Ectodermal cell (in vitro differentiated cells): ENCODE results near the gene PRKACG. TPM values are rescaled to one million over a fixed set of nuclear protein-coding genes. Genes with fewer than 3 reads are reported as not detected.
"Not testable (repeated sequence)": the region's sequence is repeated elsewhere in the genome, so short reads cannot be mapped to it uniquely, and the experiment has no call there.

Experiments used
- H3K27ac ChIP-seq: 2 replicates; pipeline ENCODE4 v1.7.0; 2013; ENCODE audit warnings: mild to moderate bottlenecking, low read depth, low read length; ENCODE audit not compliant: insufficient read depth, poor library complexity, severe bottlenecking
- H3K27me3 ChIP-seq: 2 replicates; pipeline ENCODE4 v1.7.0; 2013; ENCODE audit warnings: mild to moderate bottlenecking, low read length; ENCODE audit not compliant: insufficient read depth, control insufficient read depth, poor library complexity, severe bottlenecking
- H3K36me3 ChIP-seq: one replicate; pipeline ENCODE4 v1.7.0; 2013; ENCODE audit warnings: low read length; ENCODE audit not compliant: control insufficient read depth, insufficient read depth
- H3K4me1 ChIP-seq: one replicate; pipeline ENCODE4 v1.7.0; 2013; ENCODE audit warnings: low read length; ENCODE audit not compliant: control insufficient read depth, insufficient read depth
- H3K4me3 ChIP-seq: 2 replicates; pipeline ENCODE4 v1.7.0; 2013; ENCODE audit warnings: low read depth, low read length, control low read depth; ENCODE audit not compliant: insufficient read depth
- H3K9me3 ChIP-seq: 2 replicates; pipeline ENCODE4 v1.7.0; 2013; ENCODE audit warnings: mild to moderate bottlenecking, low read length, moderate library complexity; ENCODE audit not compliant: control insufficient read depth
- WGBS, 2 experiments: methylation state at CpG; one replicate each; pipeline ENCODE4 v1.1.7; 2013; ENCODE audit warnings: missing lambda C conversion rate in 2 of 2; 5-methylcytosine and 5-hydroxymethylcytosine counted together
- polyA plus RNA-seq, 4 experiments: library from polyadenylated mRNA; stranded (reverse); fragments of 50-300 nt; gene quantifications; one replicate each; pipeline ENCODE4 v1.2.3, GENCODE V29; 2013

Gene PRKACG
- polyA plus RNA-seq (2013, experiment 1 of 4), result not detected
- not detected for polyA plus RNA-seq (2013, experiment 2 of 4)
- not detected for polyA plus RNA-seq (2013, experiment 3 of 4)
- polyA plus RNA-seq (2013, experiment 4 of 4), result not detected

DNA sequence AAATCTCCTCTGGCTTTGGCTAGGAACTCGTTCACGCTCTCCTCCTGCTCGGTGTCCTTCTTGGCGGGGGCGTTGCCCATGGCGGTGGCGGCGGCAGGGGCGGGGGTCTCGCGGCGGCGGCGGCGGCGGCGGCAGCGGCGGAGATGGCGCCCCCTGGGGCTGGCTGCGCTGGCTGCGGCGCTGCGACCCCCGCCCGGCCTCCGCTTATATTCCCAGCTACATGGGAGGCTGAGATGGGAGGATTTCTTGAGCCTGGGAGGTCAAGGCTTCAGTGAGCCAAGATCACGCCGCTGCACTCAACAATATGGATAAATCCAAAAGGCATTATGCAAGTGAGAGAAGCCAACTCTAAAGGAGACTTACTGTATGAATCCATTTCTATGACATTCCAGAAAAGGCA is at the start of gene PRKACG:
Gene PRKACG, minus strand, starts transcription at position 101 of the 400 bp plus-strand sequence. Its CDS starts 21 bp downstream, at position 80.
- no peaks in the 10 kb centered on the region for H3K9me3 ChIP-seq
- no peaks in the 10 kb centered on the region for H3K36me3 ChIP-seq
- no peak within 1 kb of the TSS for H3K4me3 ChIP-seq
- WGBS, 2 experiments, result 96 to 98% methylated on average over 29 of the region's 29 CpGs
- no peak within 1 kb of the TSS for H3K27ac ChIP-seq
- no peaks in the 10 kb centered on the region for H3K4me1 ChIP-seq
- no peaks in the 10 kb centered on the region for H3K27me3 ChIP-seq

DNA sequence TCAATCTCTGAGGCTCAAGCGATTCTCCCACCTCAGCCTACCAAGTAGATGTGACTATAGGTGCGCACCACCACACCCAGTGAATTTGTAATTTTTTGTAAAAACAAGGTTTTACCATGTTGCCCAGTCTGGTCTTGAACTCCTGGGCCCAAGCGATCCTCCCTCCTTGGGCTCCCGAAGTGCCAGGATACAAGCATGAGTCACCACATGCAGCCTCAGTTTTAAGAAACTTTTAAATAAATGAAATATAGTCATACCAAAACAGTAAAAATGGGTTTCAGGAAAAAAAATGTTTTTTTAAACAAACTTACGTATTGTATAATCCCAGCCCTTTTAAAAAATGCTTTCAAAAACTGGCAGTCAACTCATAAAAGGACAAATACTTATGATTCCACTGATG is 48.3 kb upstream of the PRKACG start:
- no peak overlapping the region for H3K27ac ChIP-seq
- H3K9me3 ChIP-seq, result no peaks in the 10 kb centered on the region
- 96 to 100% methylated on average over 4 to 5 of the region's 5 CpGs for WGBS, 2 experiments
- H3K36me3 ChIP-seq, result peaks cover 19% of the 10 kb centered on the region
- no peaks in the 10 kb centered on the region for H3K4me1 ChIP-seq
- no peak overlapping the region for H3K4me3 ChIP-seq
- no peaks in the 10 kb centered on the region for H3K27me3 ChIP-seq

DNA sequence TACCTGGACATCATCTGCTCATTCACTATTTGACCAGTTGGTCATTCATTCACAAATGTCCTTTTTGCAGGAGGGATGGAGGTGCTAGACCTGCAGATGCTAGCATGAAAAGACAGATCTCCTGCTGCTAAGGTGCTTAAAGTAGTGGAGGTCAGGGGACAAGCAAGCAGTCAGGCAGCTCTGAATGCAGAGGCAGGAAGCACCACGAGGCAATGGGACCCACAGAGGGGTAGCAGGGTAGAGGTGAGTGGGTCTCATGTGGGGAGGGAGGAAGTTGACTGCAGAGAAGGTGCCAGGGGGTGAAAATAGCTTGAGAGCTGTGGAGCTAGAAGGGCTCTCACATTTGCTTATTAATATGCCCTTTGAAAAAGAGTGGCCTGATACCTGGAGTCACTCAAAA is 46.9 kb upstream of the PRKACG start:
- Histone ChIP-seq H3K4me1 (no peaks in the 10 kb centered on the region), H3K27ac (no peak overlapping the region), H3K36me3 (peaks cover 19% of the 10 kb centered on the region), H3K27me3 (no peaks in the 10 kb centered on the region), H3K9me3 (no peaks in the 10 kb centered on the region), H3K4me3 (no peak overlapping the region)
- 43 to 49% methylated on average over 1 of the region's 1 CpG for WGBS, 2 experiments

DNA sequence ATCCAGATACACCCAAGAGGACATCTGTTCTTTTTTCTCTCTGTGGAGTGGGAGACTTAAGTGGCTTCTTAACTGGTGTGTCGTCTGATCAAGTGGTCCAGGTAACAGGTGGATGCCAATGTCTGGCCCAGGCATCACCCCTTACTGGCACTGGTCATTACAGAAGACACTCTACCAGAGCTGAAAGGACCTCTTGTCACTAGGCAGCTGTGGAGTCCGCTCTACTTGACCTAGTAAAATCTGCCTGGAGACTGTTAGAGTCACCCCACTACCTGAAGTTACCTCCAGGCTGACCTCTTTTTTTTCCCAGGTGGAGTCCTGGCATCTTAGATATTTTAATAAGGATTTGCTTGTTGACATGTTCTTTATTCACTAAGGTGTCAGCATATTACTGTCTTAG is 44.2 kb upstream of the PRKACG start:
- H3K27me3 ChIP-seq, result no peaks in the 10 kb centered on the region
- H3K4me3 ChIP-seq, result no peak overlapping the region
- no peak overlapping the region for H3K27ac ChIP-seq
- 92 to 95% methylated on average over 2 of the region's 2 CpGs for WGBS, 2 experiments
- peaks cover 10% of the 10 kb centered on the region for H3K36me3 ChIP-seq
- H3K4me1 ChIP-seq, result no peaks in the 10 kb centered on the region
- H3K9me3 ChIP-seq, result no peaks in the 10 kb centered on the region

DNA sequence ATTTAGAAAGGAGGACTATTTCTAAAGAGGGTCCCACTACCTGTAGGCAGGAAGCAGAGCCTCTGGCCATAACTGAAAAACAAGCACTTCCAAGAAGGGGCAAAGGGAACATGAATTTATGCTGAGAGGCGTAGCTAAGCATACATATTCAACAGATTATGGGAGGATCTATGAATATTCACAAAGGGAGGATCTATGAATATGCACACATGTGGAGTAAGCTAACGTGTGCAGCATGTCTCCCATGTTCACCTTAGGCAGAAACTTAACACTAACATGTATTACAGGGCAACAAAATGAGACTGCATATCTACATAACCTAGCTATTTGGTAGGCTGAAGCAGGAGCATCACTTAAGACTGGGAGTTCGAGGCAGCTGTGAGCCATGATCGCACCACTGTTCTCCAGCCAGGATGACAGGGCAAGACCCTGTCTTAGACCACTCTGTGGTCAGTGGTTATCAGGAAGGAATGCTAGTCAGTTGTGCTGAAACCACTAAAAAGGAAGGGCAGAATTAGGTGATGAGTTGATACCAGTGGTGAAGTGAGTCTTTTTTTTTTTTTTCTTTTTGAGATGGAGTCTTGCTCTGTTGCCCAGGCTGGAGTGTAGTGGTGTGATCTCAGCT is 42.4 kb upstream of the PRKACG start:
- H3K36me3 ChIP-seq, result peaks cover 10% of the 10 kb centered on the region
- 96 to 97% methylated on average over 4 of the region's 4 CpGs for WGBS, 2 experiments
- no peaks in the 10 kb centered on the region for H3K9me3 ChIP-seq
- no peak overlapping the region for H3K4me3 ChIP-seq
- H3K27ac ChIP-seq, result no peak overlapping the region
- no peaks in the 10 kb centered on the region for H3K4me1 ChIP-seq
- H3K27me3 ChIP-seq, result no peaks in the 10 kb centered on the region

- Histone ChIP-seq H3K4me1 (no peaks in the 10 kb centered on the region), H3K27ac (peak overlapping the region; percentile 16), H3K9me3 (no peaks in the 10 kb centered on the region), H3K4me3 (no peak overlapping the region), H3K27me3 (no peaks in the 10 kb centered on the region), H3K36me3 (peaks cover 10% of the 10 kb centered on the region)
- 95 to 100% methylated on average over 1 of the region's 1 CpG for WGBS, 2 experiments
Measured at GRCh38 chr9:69054989-69055388, 41.1 kb upstream of the PRKACG start.

DNA sequence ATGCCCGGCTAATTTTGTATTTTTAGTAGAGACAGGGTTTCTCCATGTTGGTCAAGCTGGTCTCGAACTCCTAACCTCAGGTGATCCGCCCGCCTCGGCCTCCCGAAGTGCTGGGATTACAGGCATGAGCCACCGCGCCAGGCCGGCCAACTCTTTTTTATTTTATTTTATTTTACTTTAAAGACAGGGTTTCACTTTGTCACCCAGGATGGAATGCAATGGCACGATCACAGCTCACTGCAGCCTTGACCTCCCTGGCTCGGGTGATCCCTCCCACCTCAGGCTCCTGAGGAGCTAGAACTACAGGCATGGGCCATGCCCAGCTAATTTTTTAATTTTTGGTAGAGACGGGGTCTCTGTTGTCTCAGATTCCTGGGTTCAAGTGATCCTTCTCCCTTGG is 37.0 kb upstream of the PRKACG start:
- H3K4me1 ChIP-seq, H3K27me3 ChIP-seq, H3K9me3 ChIP-seq, H3K27ac ChIP-seq, H3K4me3 ChIP-seq: not testable (repeated sequence)
- 92 to 97% methylated on average over 12 of the region's 12 CpGs for WGBS, 2 experiments
- H3K36me3 ChIP-seq, result peaks cover 15% of the 10 kb centered on the region

DNA sequence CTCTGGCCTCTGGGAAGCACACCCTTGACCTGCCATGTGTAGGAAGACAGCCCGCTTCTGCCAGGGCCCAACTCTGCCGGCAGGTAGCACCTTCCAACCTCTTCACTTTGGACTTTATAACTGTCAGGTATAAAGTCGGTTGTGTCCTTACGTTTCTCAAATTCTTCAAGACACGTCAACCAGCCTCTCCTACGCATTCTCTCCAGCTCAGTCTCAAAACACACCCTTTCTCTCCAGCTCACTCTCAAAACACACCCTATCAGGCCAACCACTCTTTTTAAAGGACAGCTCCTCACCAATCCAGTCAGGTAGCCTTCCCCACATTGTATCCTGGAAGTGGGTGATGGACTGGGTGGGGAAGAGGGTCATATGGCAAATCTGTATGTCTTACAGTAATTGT is 35.2 kb upstream of the PRKACG start:
- no peaks in the 10 kb centered on the region for H3K27me3 ChIP-seq
- no peaks in the 10 kb centered on the region for H3K9me3 ChIP-seq
- H3K36me3 ChIP-seq, result peaks cover 11% of the 10 kb centered on the region
- no peak overlapping the region for H3K4me3 ChIP-seq
- no peak overlapping the region for H3K27ac ChIP-seq
- H3K4me1 ChIP-seq, result peaks cover 18% of the 10 kb centered on the region
- 96 to 97% methylated on average over 6 of the region's 6 CpGs for WGBS, 2 experiments

DNA sequence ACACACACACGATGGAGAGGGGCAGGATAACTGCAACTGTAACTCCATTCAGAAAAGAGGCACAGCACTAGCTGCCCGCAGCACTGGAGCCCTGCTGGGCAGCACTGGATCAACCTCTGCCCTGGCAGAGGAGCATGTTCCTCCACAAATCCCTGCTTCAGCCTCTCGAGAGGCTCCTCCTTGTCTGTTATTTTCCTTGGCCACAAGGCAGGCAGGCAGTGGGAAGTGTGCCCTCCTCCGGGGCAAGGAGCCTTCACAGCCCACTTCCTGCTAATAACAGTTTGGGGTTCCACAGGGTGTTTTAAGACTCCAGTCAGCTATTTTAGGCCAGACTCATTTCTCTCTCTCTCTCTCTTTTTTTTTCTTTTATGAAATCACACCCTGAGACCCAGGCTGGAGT is 33.5 kb upstream of the PRKACG start:
- Histone ChIP-seq H3K4me3 (no peak overlapping the region), H3K9me3 (no peaks in the 10 kb centered on the region), H3K4me1 (peaks cover 21% of the 10 kb centered on the region), H3K36me3 (peaks cover 11% of the 10 kb centered on the region), H3K27me3 (no peaks in the 10 kb centered on the region), H3K27ac (no peak overlapping the region)
- WGBS, 2 experiments, result 79 to 82% methylated on average over 4 of the region's 4 CpGs

DNA sequence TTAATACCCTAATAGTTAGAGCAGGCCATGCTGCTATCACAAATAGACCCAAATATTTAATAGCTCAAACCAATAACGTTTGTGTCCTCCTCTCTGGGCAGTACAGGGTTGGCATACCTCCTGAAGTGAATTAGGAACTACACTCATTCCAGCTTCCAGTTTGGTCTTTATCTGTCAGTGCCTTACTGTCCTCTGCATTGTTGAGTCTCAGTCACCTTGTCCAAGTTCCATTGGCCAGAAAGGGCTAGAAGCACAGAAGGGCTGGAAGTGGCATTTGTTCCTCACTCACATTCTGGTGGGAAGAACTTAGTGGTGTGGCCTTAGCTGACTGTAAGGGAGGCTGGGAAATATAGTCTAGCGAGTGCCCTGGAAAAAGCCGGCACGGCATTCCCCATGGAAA is 32.8 kb upstream of the PRKACG start:
- no peaks in the 10 kb centered on the region for H3K27me3 ChIP-seq
- peaks cover 11% of the 10 kb centered on the region for H3K36me3 ChIP-seq
- H3K4me3 ChIP-seq, result no peak overlapping the region
- 91 to 93% methylated on average over 4 of the region's 4 CpGs for WGBS, 2 experiments
- peaks cover 21% of the 10 kb centered on the region for H3K4me1 ChIP-seq
- no peak overlapping the region for H3K27ac ChIP-seq
- H3K9me3 ChIP-seq, result no peaks in the 10 kb centered on the region
